Pancreas (tissue), 10 donors: ENCODE data around the gene SFTPB. TPM values are rescaled to one million over a fixed set of nuclear protein-coding genes. Genes with fewer than 3 reads are reported as not detected.

ENCODE experiments used
- ATAC-seq, 4 donors: fragments of 200-7000 bp; cut with Tn5 transposase; one replicate each; pipeline versions ENCODE4 v1.8.0 to v1.9.1; 2020; ENCODE audit warnings: mild to moderate bottlenecking in 4 of 4, moderate library complexity in 4 of 4
- DNase-seq, 6 donors: peaks; one replicate each; pipeline ENCODE4 v3.0.0-alpha.2; 2020
- FAIRE-seq: peaks from 2 replicates; lab custom pipeline; 2012; peaks lifted over from hg19 to GRCh38; lab: Jason Lieb, UNC
- H3K27ac ChIP-seq, 4 donors: fragments of 200-600 bp; sonication (generic); 1 replicate in 3 of 4; 2 replicates in 1 of 4; pipeline versions ENCODE4 v1.5.0 to v1.8.0; 2020
- H3K27me3 ChIP-seq, 4 donors: fragments of 200-600 bp; one replicate each; pipeline ENCODE4 v1.8.0; 2021
- H3K36me3 ChIP-seq, 3 donors: fragments of 200-600 bp; sonication (generic) in 1 of 3; one replicate each; pipeline versions ENCODE4 v1.5.0 to v1.8.0; 2020 to 2021
- H3K4me1 ChIP-seq, 3 donors: fragments of 200-600 bp; one replicate each; pipeline ENCODE4 v1.8.0; 2021
- H3K4me3 ChIP-seq, 4 donors: fragments of 200-600 bp; sonication (generic) in 2 of 4; one replicate each; pipeline versions ENCODE4 v1.5.0 to v1.8.0; 2020 to 2021
- H3K9me3 ChIP-seq, 4 donors: fragments of 200-600 bp; one replicate each; pipeline ENCODE4 v1.8.0; 2021
- WGBS, 2 donors: extraction: QIAGEN DNeasy Blood & Tissue Kit; methylation state at CpG; one replicate each; pipeline ENCODE4 v1.1.7; 2013; 5-methylcytosine and 5-hydroxymethylcytosine counted together
- intact Hi-C, 3 donors: fragments of 100-400 bp; cut with DNase I; formaldehyde crosslinking; loops; one replicate each; pipeline versions ENCODE4 v1.11.1 to v1.14.2; 2022
- polyA plus RNA-seq, 2 donors: library from polyadenylated mRNA; stranded (reverse); fragments of 200-250 nt; gene quantifications; one replicate each; pipeline ENCODE4 v1.2.3, GENCODE V29; 2013
- total RNA-seq, 6 donors: library from RNA; stranded (reverse); fragmentation: NEBNext Ultra II Directional in 4 of 6; extraction: Animal tissue kit (Norgen Biotek cat#: 25700) in 4 of 6; gene quantifications; one replicate each; pipeline versions ENCODE4 v1.2.1 to v1.2.4, GENCODE V29; 2021 to 2023
- TF ChIP-seq, protein P1 (sequence below), 4 donors: fragments of 200-600 bp; sonication (generic) in 3 of 4; IDR thresholded peaks; one replicate each; pipeline versions ENCODE4 v1.5.0 to v1.8.0; 2021; ENCODE audit warnings: antibody characterized with exemption in 4 of 4
- donor health status: healthy with polysubstance abuse.
- donor health status: DM: no; HTN: no; CAD: no; lungs with moderate emphysema.
- donor health status: DM: no; HTN: no; CAD: no.
- donor health status: control.
- donor health status: control.
- donor health status: Bipolar disorder and iron deficiency.
- donor health status: DM: yes; HTN: yes; CAD: no.
- donor health status: DM: no; HTN: no; CAD: no.
- donor health status: DM: no; HTN: no; CAD: no.
- donor health status: DM: yes; HTN: yes; CAD: no.

The SFTPB gene
- total and polyA plus RNA-seq, 8 donors, result 0.14 to 21.6 (median 2.0) TPM; not detected in 4

GRCh38 chr2:85653996-85654395 is 14.0 kb downstream of the SFTPB start:
- FAIRE-seq, result no peak

GRCh38 chr2:85652056-85652455 is 15.9 kb downstream of the SFTPB start:
- Histone ChIP-seq H3K4me3 (no peak overlapping the region), H3K4me1 (no peaks in the 10 kb centered on the region), H3K27ac (no peak overlapping the region), H3K9me3 (no peaks in the 10 kb centered on the region), H3K36me3 (peaks cover 0 to 31% (median 22%) of the 10 kb centered on the region in 3 donors), H3K27me3 (no peaks in the 10 kb centered on the region)
- ATAC-seq (no peak), FAIRE-seq (no peak), DNase-seq (no peak)
- intact Hi-C loops, result no loop called here
- WGBS, 2 donors, result 96 to 100% methylated on average over 2 of the region's 2 CpGs
- TF ChIP-seq, protein P1, sequence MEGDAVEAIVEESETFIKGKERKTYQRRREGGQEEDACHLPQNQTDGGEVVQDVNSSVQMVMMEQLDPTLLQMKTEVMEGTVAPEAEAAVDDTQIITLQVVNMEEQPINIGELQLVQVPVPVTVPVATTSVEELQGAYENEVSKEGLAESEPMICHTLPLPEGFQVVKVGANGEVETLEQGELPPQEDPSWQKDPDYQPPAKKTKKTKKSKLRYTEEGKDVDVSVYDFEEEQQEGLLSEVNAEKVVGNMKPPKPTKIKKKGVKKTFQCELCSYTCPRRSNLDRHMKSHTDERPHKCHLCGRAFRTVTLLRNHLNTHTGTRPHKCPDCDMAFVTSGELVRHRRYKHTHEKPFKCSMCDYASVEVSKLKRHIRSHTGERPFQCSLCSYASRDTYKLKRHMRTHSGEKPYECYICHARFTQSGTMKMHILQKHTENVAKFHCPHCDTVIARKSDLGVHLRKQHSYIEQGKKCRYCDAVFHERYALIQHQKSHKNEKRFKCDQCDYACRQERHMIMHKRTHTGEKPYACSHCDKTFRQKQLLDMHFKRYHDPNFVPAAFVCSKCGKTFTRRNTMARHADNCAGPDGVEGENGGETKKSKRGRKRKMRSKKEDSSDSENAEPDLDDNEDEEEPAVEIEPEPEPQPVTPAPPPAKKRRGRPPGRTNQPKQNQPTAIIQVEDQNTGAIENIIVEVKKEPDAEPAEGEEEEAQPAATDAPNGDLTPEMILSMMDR (IDR thresholded peaks at IDR 0.05), result no peak

More at GRCh38 chr2:85653996-85654395, 14.0 kb downstream of the SFTPB start:
- Histone ChIP-seq H3K4me1 (no peaks in the 10 kb centered on the region), H3K27ac (no peak overlapping the region), H3K9me3 (no peaks in the 10 kb centered on the region), H3K4me3 (no peak overlapping the region), H3K27me3 (no peaks in the 10 kb centered on the region), H3K36me3 (peaks cover 0 to 13% (median 11%) of the 10 kb centered on the region in 3 donors)
- WGBS, 2 donors, result 84 to 87% methylated on average over 3 of the region's 3 CpGs
- intact Hi-C loops, result no loop called here
- ATAC-seq (peak in 1 of 4 donors; percentile 45), DNase-seq (no peak)
- TF ChIP-seq, protein P1 (IDR thresholded peaks at IDR 0.05), result no peak

GRCh38 chr2:85651097-85651496 is 16.9 kb downstream of the SFTPB start:
- 41 to 50% methylated on average over 3 of the region's 3 CpGs for WGBS, 2 donors
- intact Hi-C loops, result no loop called here
- Histone ChIP-seq H3K27me3 (no peaks in the 10 kb centered on the region), H3K36me3 (peaks cover 0 to 41% (median 25%) of the 10 kb centered on the region in 3 donors), H3K4me3 (no peak overlapping the region), H3K9me3 (no peaks in the 10 kb centered on the region), H3K4me1 (no peaks in the 10 kb centered on the region), H3K27ac (peak overlapping the region in 2 of 4 donors; percentile 4 to 5)
- DNase-seq (no peak), FAIRE-seq (no peak), ATAC-seq (peak in 3 of 4 donors; percentile 22 to 64 (median 24))
- TF ChIP-seq, protein P1 (IDR thresholded peaks at IDR 0.05), result no peak

DNA sequence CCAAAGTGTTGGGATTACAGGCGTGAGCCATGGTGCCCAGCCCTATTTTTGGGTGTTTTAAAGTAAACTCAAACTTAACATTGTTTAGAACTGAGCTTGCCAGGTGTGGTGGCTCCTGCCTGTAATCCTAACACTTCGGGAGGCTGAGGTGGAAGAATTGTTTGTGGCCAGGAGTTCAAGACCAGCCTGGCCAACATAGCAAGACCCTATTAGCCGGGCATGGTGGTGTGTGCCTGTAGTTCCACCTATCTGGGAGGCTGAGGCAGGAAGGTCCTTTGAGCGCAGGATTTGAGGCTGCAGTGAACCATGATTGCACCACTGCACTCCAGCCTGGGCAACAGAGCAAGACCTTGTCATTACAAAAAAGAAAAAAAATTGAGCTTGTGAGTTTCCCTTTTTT is 17.5 kb downstream of the SFTPB start:
- no peaks in the 10 kb centered on the region for H3K27me3 ChIP-seq
- H3K27ac ChIP-seq, result peak overlapping the region in 2 of 4 donors; percentile 4 to 5
- TF ChIP-seq, protein P1 (IDR thresholded peaks at IDR 0.05), result no peak
- H3K36me3 ChIP-seq, result peaks cover 0 to 47% (median 32%) of the 10 kb centered on the region in 3 donors
- ATAC-seq (no peak), DNase-seq (no peak), FAIRE-seq (no peak)
- H3K4me3 ChIP-seq, result no peak overlapping the region
- intact Hi-C loops, result no loop called here
- 94 to 95% methylated on average over 4 of the region's 4 CpGs for WGBS, 2 donors
- no peaks in the 10 kb centered on the region for H3K9me3 ChIP-seq
- no peaks in the 10 kb centered on the region for H3K4me1 ChIP-seq
